HCT116 (cell line): Measurements from ENCODE around the gene ZNF594.
"Not testable (repeated sequence)": the region's sequence is repeated elsewhere in the genome, so short reads cannot be mapped to it uniquely, and the experiment has no call there.

Experiments
- EZH2 ChIP-seq: fragments of 200-600 bp; sonication (generic); IDR thresholded peaks from 2 replicates; pipeline ENCODE4 v1.6.1; 2017; ENCODE audit warnings: antibody characterized with exemption, mixed run types
- TF ChIP-seq, protein P1 (sequence below), 3 experiments: fragments of 200-600 bp in 1 of 3; sonication (generic) in 1 of 3; IDR thresholded peaks in 2 of 3; conservative IDR thresholded peaks in 1 of 3; 2 replicates each; pipeline ENCODE4 v1.5.1; 2012 to 2017; ENCODE audit warnings: low read depth in 2 of 3, low read length in 2 of 3, antibody characterized with exemption in 1 of 3, borderline replicate concordance in 1 of 3, control low read depth in 1 of 3, mild to moderate bottlenecking in 1 of 3, mixed read lengths in 1 of 3, mixed run types in 1 of 3, moderate library complexity in 1 of 3; ENCODE audit not compliant: insufficient read depth in 1 of 3

DNA sequence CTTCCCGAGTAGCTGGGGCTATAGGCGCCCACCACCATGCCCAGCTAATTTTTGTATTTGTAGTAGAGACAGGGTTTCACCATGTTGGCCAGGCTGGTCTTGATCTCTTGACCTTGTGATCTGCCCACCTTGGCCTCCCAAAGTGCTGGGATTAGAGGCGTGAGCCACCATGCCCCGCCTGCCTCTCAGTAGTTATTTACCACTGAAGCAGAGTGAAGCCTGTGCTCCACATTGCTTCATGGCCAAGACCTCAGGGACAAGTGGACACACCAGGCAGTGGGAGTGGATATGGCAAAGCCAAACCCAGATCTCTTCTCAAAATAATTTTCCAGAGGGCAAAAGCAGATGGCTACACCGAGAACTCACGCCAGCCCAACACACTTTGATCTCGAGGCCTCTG, 41.8 kb upstream of the ZNF594 start:
- TF ChIP-seq EZH2 = not testable (repeated sequence)
- TF ChIP-seq, protein P1, sequence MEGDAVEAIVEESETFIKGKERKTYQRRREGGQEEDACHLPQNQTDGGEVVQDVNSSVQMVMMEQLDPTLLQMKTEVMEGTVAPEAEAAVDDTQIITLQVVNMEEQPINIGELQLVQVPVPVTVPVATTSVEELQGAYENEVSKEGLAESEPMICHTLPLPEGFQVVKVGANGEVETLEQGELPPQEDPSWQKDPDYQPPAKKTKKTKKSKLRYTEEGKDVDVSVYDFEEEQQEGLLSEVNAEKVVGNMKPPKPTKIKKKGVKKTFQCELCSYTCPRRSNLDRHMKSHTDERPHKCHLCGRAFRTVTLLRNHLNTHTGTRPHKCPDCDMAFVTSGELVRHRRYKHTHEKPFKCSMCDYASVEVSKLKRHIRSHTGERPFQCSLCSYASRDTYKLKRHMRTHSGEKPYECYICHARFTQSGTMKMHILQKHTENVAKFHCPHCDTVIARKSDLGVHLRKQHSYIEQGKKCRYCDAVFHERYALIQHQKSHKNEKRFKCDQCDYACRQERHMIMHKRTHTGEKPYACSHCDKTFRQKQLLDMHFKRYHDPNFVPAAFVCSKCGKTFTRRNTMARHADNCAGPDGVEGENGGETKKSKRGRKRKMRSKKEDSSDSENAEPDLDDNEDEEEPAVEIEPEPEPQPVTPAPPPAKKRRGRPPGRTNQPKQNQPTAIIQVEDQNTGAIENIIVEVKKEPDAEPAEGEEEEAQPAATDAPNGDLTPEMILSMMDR (IDR thresholded peaks at IDR 0.05 in 2 of 3, conservative IDR thresholded peaks at IDR 0.05 in 1 of 3; ENCODE audit: borderline replicate concordance in 1 of 3, insufficient read depth in 1 of 3, low read depth in 2 of 3, low read length in 2 of 3) = not testable (repeated sequence)
